SH-SY5Y (cell line): ENCODE results near the gene SIK3.

Source experiments
- GATA2 ChIP-seq: IDR thresholded peaks from 2 replicates; pipeline ENCODE4 v1.6.1; 2011; ENCODE audit warnings: mild to moderate bottlenecking, low read depth, low read length
- GATA3 ChIP-seq: IDR thresholded peaks from 2 replicates; pipeline ENCODE4 v1.6.1; 2011; ENCODE audit warnings: low read depth, mild to moderate bottlenecking, low read length, moderate library complexity

- TF ChIP-seq GATA3 (no peak), GATA2 (no peak)
These were observed 2.7 kb downstream of the SIK3 start for GRCh38 chr11:117095284-117096161.
